ENCODE results near the gene KCNQ1OT1.

The KCNQ1OT1 gene

GRCh38 chr11:2686360-2687222, 13.2 kb downstream of the KCNQ1OT1 start:
- DNase-seq (ENCODE audit: low read depth), result no peak

GRCh38 chr11:2685566-2686359, 14.0 kb downstream of the KCNQ1OT1 start:
- no peak for DNase-seq (ENCODE audit: low read depth)

- no peak for DNase-seq (ENCODE audit: low read depth)
These were observed 14.7 kb downstream of the KCNQ1OT1 start for GRCh38 chr11:2685051-2685450.

- no peak for DNase-seq (ENCODE audit: low read depth)
These were observed 15.2 kb downstream of the KCNQ1OT1 start for GRCh38 chr11:2684581-2684980.

GRCh38 chr11:2683806-2684205, 16.0 kb downstream of the KCNQ1OT1 start:
- DNase-seq (ENCODE audit: low read depth), result no peak

GRCh38 chr11:2681408-2682145, 18.2 kb downstream of the KCNQ1OT1 start:
- no peak for DNase-seq (ENCODE audit: low read depth)

GRCh38 chr11:2679011-2679676, 20.6 kb downstream of the KCNQ1OT1 start:
- DNase-seq (ENCODE audit: low read depth), result no peak

- no peak for DNase-seq (ENCODE audit: low read depth)
These were observed 21.4 kb downstream of the KCNQ1OT1 start for GRCh38 chr11:2678396-2678795.

GRCh38 chr11:2677127-2677526, 22.7 kb downstream of the KCNQ1OT1 start:
- DNase-seq (ENCODE audit: low read depth), result no peak

- DNase-seq (ENCODE audit: low read depth), result no peak
These were observed 24.3 kb downstream of the KCNQ1OT1 start for GRCh38 chr11:2675540-2675939.

GRCh38 chr11:2674658-2675131, 25.1 kb downstream of the KCNQ1OT1 start:
- DNase-seq (ENCODE audit: low read depth), result no peak

- DNase-seq (ENCODE audit: low read depth), result no peak
These were observed 25.8 kb downstream of the KCNQ1OT1 start for GRCh38 chr11:2673871-2674471.

- no peak for DNase-seq (ENCODE audit: low read depth)
These were observed 26.6 kb downstream of the KCNQ1OT1 start for GRCh38 chr11:2673250-2673610.

GRCh38 chr11:2672553-2673249, 27.1 kb downstream of the KCNQ1OT1 start:
- no peak for DNase-seq (ENCODE audit: low read depth)

GRCh38 chr11:2671748-2672147, 28.0 kb downstream of the KCNQ1OT1 start:
- DNase-seq (ENCODE audit: low read depth), result no peak

- no peak for DNase-seq (ENCODE audit: low read depth)
These were observed 29.2 kb downstream of the KCNQ1OT1 start for GRCh38 chr11:2670541-2671100.

GRCh38 chr11:2669634-2670469, 29.9 kb downstream of the KCNQ1OT1 start:
- no peak for DNase-seq (ENCODE audit: low read depth)

- no peak for DNase-seq (ENCODE audit: low read depth)
These were observed 30.9 kb downstream of the KCNQ1OT1 start for GRCh38 chr11:2668876-2669275.

GRCh38 chr11:2667940-2668339, 31.9 kb downstream of the KCNQ1OT1 start:
- no peak for DNase-seq (ENCODE audit: low read depth)
